Neural cell (in vitro differentiated cells): Measurements from ENCODE around the gene MFSD2A. TPM values are rescaled to one million over a fixed set of nuclear protein-coding genes. Genes with fewer than 3 reads are reported as not detected.
"Not testable (repeated sequence)": the region's sequence is repeated elsewhere in the genome, so short reads cannot be mapped to it uniquely, and the experiment has no call there.

Experiments used
- H2AFZ ChIP-seq: fragments of 200-600, 300-800 bp; sonication (generic), shearing (Covaris generic); 2 replicates; pipeline ENCODE4 v1.6.0; 2014; ENCODE audit warnings: low read depth, mild to moderate bottlenecking, antibody characterized with exemption, low read length, moderate library complexity
- H3F3A ChIP-seq: fragments of 200-600 bp; shearing (Covaris generic); 2 replicates; pipeline ENCODE4 v1.6.1; 2016; ENCODE audit warnings: mild to moderate bottlenecking, moderate library complexity, mixed read lengths, antibody characterized with exemption, low read length; ENCODE audit not compliant: insufficient read depth, poor library complexity, severe bottlenecking
- H3K27ac ChIP-seq: fragments of 200-600, 300-800 bp; sonication (generic), shearing (Covaris generic); 2 replicates; pipeline ENCODE4 v1.5.1; 2014; ENCODE audit warnings: mild to moderate bottlenecking, low read length, moderate library complexity
- H3K27me3 ChIP-seq: fragments of 300-800, 200-600 bp; sonication (generic), shearing (Covaris generic); 2 replicates; pipeline ENCODE4 v1.6.0; 2014; ENCODE audit warnings: mild to moderate bottlenecking, low read depth, low read length, moderate library complexity; ENCODE audit not compliant: insufficient read depth
- H3K36me3 ChIP-seq: fragments of 300-800, 200-600 bp; sonication (generic), shearing (Covaris generic); 2 replicates; pipeline ENCODE4 v1.5.1; 2014; ENCODE audit warnings: mild to moderate bottlenecking, antibody characterized with exemption, low read length, moderate library complexity; ENCODE audit not compliant: insufficient read depth
- H3K4me2 ChIP-seq: fragments of 300-800, 200-600 bp; sonication (generic), shearing (Covaris generic); 2 replicates; pipeline ENCODE4 v1.6.0; 2014; ENCODE audit warnings: mild to moderate bottlenecking, low read length
- H3K4me3 ChIP-seq: fragments of 300-800, 200-600 bp; sonication (generic), shearing (Covaris generic); 2 replicates; pipeline ENCODE4 v1.5.1; 2014; ENCODE audit warnings: mild to moderate bottlenecking, low read length, moderate library complexity
- H3K79me2 ChIP-seq: fragments of 200-600 bp; shearing (Covaris generic); replicated peaks from 2 replicates; pipeline ENCODE4 v1.6.0; 2014; ENCODE audit warnings: mild to moderate bottlenecking, low read length, moderate library complexity; ENCODE audit not compliant: insufficient read depth
- H3K9ac ChIP-seq: fragments of 300-800, 200-600 bp; sonication (generic), shearing (Covaris generic); 2 replicates; pipeline ENCODE4 v1.6.1; 2016; ENCODE audit warnings: mild to moderate bottlenecking, low read length, mixed read lengths
- H3K9me2 ChIP-seq: fragments of 200-600 bp; shearing (Covaris generic); 2 replicates; pipeline ENCODE4 v1.6.1; 2016; ENCODE audit warnings: mild to moderate bottlenecking, low read length, mixed read lengths; ENCODE audit not compliant: insufficient read depth
- H3K9me3 ChIP-seq: fragments of 200-600, 300-800 bp; sonication (generic), shearing (Covaris generic); 2 replicates; pipeline ENCODE4 v1.6.1; 2016; ENCODE audit warnings: mild to moderate bottlenecking, mixed run types, low read length, moderate library complexity, mixed read lengths
- H4K20me1 ChIP-seq: fragments of 200-600 bp; shearing (Covaris generic); 2 replicates; pipeline ENCODE4 v1.6.1; 2016; ENCODE audit warnings: mild to moderate bottlenecking, mixed run types; ENCODE audit not compliant: insufficient read depth
- CTCF ChIP-seq: fragments of 450-650 bp; IDR thresholded peaks from 2 replicates; pipeline ENCODE4 v1.5.1; 2014; ENCODE audit warnings: antibody characterized with exemption, mild to moderate bottlenecking, moderate library complexity; ENCODE audit not compliant: poor library complexity, severe bottlenecking
- EP300 ChIP-seq: fragments of 450-650 bp; conservative IDR thresholded peaks from 2 replicates; pipeline ENCODE4 v1.6.1; 2014; ENCODE audit warnings: antibody characterized with exemption, mild to moderate bottlenecking, moderate library complexity; ENCODE audit not compliant: poor library complexity, severe bottlenecking
- EZH2 ChIP-seq: fragments of 200-600, 300-800 bp; shearing (Covaris generic), sonication (generic); IDR thresholded peaks from 2 replicates; pipeline ENCODE4 v1.6.1; 2014; ENCODE audit warnings: antibody characterized with exemption, low read length, borderline replicate concordance, mild to moderate bottlenecking; ENCODE audit not compliant: insufficient read depth, poor library complexity, severe bottlenecking
- MXI1 ChIP-seq: fragments of 450-650 bp; conservative IDR thresholded peaks from 2 replicates; pipeline ENCODE4 v1.6.1; 2014; ENCODE audit warnings: antibody characterized with exemption, mild to moderate bottlenecking; ENCODE audit not compliant: poor library complexity, severe bottlenecking
- POLR2AphosphoS5 ChIP-seq: IDR thresholded peaks from 2 replicates; pipeline ENCODE4 v1.6.1; 2012
- RAD21 ChIP-seq: fragments of 450-650 bp; conservative IDR thresholded peaks from 2 replicates; pipeline ENCODE4 v1.6.1; 2014; ENCODE audit warnings: antibody characterized with exemption, mild to moderate bottlenecking, moderate library complexity
- REST ChIP-seq: IDR thresholded peaks from 2 replicates; pipeline ENCODE4 v1.6.1; 2012; ENCODE audit warnings: borderline replicate concordance
- SMC3 ChIP-seq: fragments of 450-650 bp; conservative IDR thresholded peaks from 2 replicates; pipeline ENCODE4 v1.6.1; 2014; ENCODE audit warnings: antibody characterized with exemption, mild to moderate bottlenecking, moderate library complexity; ENCODE audit not compliant: poor library complexity
- TAF1 ChIP-seq: IDR thresholded peaks from 2 replicates; pipeline ENCODE4 v1.6.1; 2012; ENCODE audit warnings: low read depth
- polyA plus RNA-seq: library from polyadenylated mRNA; depleted of rRNA; stranded (reverse); fragments of >200 nt; gene quantifications from 2 replicates; pipeline ENCODE4 v1.2.3, GENCODE V29; 2014

Gene MFSD2A
- polyA plus RNA-seq, 1 donor from 2014 or later = 7.0 TPM

GRCh38 chr1:39910263-39910662 is 44.7 kb upstream of the MFSD2A start:
- TF ChIP-seq MXI1 (no peak), EP300 (no peak), EZH2 (no peak), SMC3 (no peak), CTCF (no peak), TAF1 (no peak), RAD21 (no peak), POLR2AphosphoS5 (no peak), REST (no peak)
- H3K9me3 ChIP-seq = no peaks in the 10 kb centered on the region
- H3K4me2 ChIP-seq = no peak overlapping the region
- no peak overlapping the region for H2AFZ ChIP-seq
- H3K27ac ChIP-seq = no peak overlapping the region
- no peaks in the 10 kb centered on the region for H4K20me1 ChIP-seq
- H3K36me3 ChIP-seq = no peaks in the 10 kb centered on the region
- H3K9me2 ChIP-seq = no peaks in the 10 kb centered on the region
- H3K79me2 ChIP-seq = no peaks in the 10 kb centered on the region
- H3F3A ChIP-seq = no peaks in the 10 kb centered on the region
- H3K4me3 ChIP-seq = no peak overlapping the region
- H3K9ac ChIP-seq = no peak overlapping the region
- H3K27me3 ChIP-seq = no peaks in the 10 kb centered on the region

GRCh38 chr1:39913136-39913535 is 41.8 kb upstream of the MFSD2A start:
- H3K4me3 ChIP-seq, H3K36me3 ChIP-seq, H4K20me1 ChIP-seq, H3K4me2 ChIP-seq, H3K27ac ChIP-seq, H3K9me3 ChIP-seq, H3K9me2 ChIP-seq, H3K79me2 ChIP-seq, H3K27me3 ChIP-seq, H3F3A ChIP-seq, H2AFZ ChIP-seq, H3K9ac ChIP-seq: not testable (repeated sequence)

GRCh38 chr1:39915499-39916129 is 39.3 kb upstream of the MFSD2A start:
- Histone ChIP-seq H3K9me3 (no peaks in the 10 kb centered on the region), H3K9me2 (no peaks in the 10 kb centered on the region), H3K79me2 (no peaks in the 10 kb centered on the region), H3K27me3 (no peaks in the 10 kb centered on the region), H3K9ac (no peak overlapping the region), H3F3A (no peaks in the 10 kb centered on the region), H3K4me2 (no peak overlapping the region), H2AFZ (no peak overlapping the region), H3K36me3 (no peaks in the 10 kb centered on the region), H3K27ac (no peak overlapping the region), H4K20me1 (no peaks in the 10 kb centered on the region), H3K4me3 (no peak overlapping the region)
- no peak for TF ChIP-seq EZH2
- no peak for TF ChIP-seq RAD21
- TF ChIP-seq TAF1 = no peak
- no peak for TF ChIP-seq REST
- TF ChIP-seq MXI1 = no peak
- TF ChIP-seq SMC3 = no peak
- no peak for TF ChIP-seq CTCF
- TF ChIP-seq POLR2AphosphoS5 = no peak
- TF ChIP-seq EP300 = no peak
